Parathyroid adenoma (tissue), 2 donors: ENCODE measurements around the gene C1R.

ENCODE experiments used
- H2AFZ ChIP-seq: fragments of 300-600 bp; sonication (generic); one replicate; pipeline ENCODE4 v1.7.0; 2017; ENCODE audit warnings: antibody characterized with exemption, mild to moderate bottlenecking
- H3K27ac ChIP-seq: fragments of 300-600 bp; sonication (generic); one replicate; pipeline ENCODE4 v1.7.0; 2017
- H3K27me3 ChIP-seq: fragments of 300-600 bp; sonication (generic); one replicate; pipeline ENCODE4 v1.7.0; 2017; ENCODE audit warnings: low read length; ENCODE audit not compliant: control insufficient read depth, insufficient read depth
- H3K36me3 ChIP-seq: fragments of 300-600 bp; sonication (generic); one replicate; pipeline ENCODE4 v1.7.0; 2017; ENCODE audit warnings: low read length; ENCODE audit not compliant: control insufficient read depth, insufficient read depth
- H3K4me1 ChIP-seq: fragments of 300-600 bp; sonication (generic); one replicate; pipeline ENCODE4 v1.7.0; 2017; ENCODE audit warnings: control low read depth
- H3K4me2 ChIP-seq: fragments of 300-600 bp; sonication (generic); one replicate; pipeline ENCODE4 v1.7.0; 2017; ENCODE audit warnings: low read length
- H3K4me3 ChIP-seq: fragments of 300-600 bp; sonication (generic); one replicate; pipeline ENCODE4 v1.7.0; 2017; ENCODE audit warnings: low read depth, low read length
- H3K79me2 ChIP-seq: fragments of 300-600 bp; sonication (generic); one replicate; pipeline ENCODE4 v1.7.0; 2017; ENCODE audit warnings: control low read depth
- H3K9ac ChIP-seq: fragments of 300-600 bp; sonication (generic); one replicate; pipeline ENCODE4 v1.7.0; 2017; ENCODE audit warnings: mild to moderate bottlenecking
- H3K9me3 ChIP-seq: fragments of 300-600 bp; sonication (generic); one replicate; pipeline ENCODE4 v1.7.0; 2017; ENCODE audit warnings: low read length; ENCODE audit not compliant: control insufficient read depth
- TF ChIP-seq, protein P1 (sequence below): fragments of 300-600 bp; sonication (generic); IDR thresholded peaks from one replicate; pipeline ENCODE4 v1.7.0; 2017; ENCODE audit warnings: antibody characterized with exemption, mild to moderate bottlenecking
- donor health status: primary hyperparathyroidism.

The C1R gene

DNA sequence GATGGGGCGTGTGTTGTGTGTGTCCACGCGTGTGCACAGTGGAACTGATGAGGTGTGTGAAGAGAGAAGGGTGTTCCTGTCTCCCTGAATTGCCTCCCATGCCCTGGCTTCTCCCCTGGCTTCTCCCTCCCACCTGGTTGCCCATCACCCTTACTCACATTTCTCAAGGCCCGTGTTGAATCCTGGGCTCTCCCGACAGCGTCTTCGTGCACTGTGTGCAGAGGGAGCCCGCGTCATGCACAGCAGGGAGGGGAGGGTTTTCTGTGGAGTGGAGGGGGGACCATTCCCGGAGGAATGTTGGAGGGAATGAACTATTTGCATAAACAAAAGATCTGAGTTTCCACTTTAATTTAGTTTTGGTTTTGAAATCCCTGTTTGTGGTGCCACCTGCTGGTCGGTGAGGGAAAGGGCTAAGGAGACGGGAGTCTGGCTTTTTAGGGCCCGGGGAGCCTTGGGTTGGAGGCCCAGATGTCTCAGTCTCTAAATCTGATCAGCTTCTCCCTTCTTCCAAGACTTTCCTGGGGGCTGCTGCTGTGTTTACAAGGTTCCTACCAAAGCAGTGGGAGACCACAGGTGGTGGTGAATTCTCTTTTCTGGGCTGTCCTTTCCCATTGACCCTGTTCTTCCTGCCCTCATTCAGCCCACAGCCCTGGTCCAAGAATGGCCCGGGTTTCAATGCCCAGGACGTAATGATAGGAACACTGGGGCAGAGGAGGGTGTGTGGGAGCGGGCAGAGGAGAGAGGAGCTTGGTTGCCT, at the start of gene C1R:
C1R (minus strand) TSS at position 217 of the 757 bp plus-strand sequence; CDS start at position 160, 57 bp downstream.
- no peaks in the 10 kb centered on the region for H3K9me3 ChIP-seq
- H3K4me3 ChIP-seq: peak within 1 kb of the TSS; percentile 54
- peak within 1 kb of the TSS; percentile 75 for H3K4me2 ChIP-seq
- peak within 1 kb of the TSS; percentile 81 for H2AFZ ChIP-seq
- H3K36me3 ChIP-seq: no peaks in the 10 kb centered on the region
- no peaks in the 10 kb centered on the region for H3K27me3 ChIP-seq
- TF ChIP-seq, protein P1, sequence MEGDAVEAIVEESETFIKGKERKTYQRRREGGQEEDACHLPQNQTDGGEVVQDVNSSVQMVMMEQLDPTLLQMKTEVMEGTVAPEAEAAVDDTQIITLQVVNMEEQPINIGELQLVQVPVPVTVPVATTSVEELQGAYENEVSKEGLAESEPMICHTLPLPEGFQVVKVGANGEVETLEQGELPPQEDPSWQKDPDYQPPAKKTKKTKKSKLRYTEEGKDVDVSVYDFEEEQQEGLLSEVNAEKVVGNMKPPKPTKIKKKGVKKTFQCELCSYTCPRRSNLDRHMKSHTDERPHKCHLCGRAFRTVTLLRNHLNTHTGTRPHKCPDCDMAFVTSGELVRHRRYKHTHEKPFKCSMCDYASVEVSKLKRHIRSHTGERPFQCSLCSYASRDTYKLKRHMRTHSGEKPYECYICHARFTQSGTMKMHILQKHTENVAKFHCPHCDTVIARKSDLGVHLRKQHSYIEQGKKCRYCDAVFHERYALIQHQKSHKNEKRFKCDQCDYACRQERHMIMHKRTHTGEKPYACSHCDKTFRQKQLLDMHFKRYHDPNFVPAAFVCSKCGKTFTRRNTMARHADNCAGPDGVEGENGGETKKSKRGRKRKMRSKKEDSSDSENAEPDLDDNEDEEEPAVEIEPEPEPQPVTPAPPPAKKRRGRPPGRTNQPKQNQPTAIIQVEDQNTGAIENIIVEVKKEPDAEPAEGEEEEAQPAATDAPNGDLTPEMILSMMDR: peak; percentile 89
- no peak within 1 kb of the TSS for H3K9ac ChIP-seq
- H3K79me2 ChIP-seq: no peaks in the 10 kb centered on the region
- peaks cover 6% of the 10 kb centered on the region for H3K4me1 ChIP-seq
- H3K27ac ChIP-seq: peak within 1 kb of the TSS; percentile 29

DNA sequence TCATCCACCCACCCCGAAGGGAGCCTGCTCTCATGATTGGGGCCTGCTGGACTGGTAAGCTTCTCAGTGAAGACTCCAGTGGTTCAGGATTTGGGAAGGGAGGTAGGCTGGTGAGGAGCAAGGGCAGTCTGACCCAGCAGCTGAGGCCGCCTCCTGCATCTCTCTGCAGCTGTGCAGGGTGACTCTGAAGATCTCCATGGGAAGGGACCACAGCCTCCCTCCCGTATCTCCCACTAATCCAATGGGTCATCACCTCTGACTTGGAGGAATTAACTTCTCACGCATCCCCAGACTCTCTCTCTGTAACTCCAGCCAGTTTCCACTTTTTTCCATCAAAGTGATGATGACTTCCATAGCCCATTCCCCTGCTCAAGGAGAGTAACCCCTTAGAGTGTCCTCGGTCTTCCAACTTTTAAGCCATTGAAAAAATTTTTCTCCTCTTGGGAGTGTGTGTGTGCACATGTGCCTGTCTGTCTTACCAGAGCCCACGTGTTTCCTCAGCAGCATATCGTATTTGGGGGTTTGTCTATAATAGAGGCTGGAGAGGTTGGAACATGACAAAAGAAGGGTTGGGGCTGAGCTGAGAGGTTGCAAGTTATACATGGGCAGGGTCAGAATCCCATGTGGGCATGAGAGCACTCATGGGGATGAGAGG, 49.2 kb upstream of the C1R start:
- H3K4me3 ChIP-seq: no peak overlapping the region

DNA sequence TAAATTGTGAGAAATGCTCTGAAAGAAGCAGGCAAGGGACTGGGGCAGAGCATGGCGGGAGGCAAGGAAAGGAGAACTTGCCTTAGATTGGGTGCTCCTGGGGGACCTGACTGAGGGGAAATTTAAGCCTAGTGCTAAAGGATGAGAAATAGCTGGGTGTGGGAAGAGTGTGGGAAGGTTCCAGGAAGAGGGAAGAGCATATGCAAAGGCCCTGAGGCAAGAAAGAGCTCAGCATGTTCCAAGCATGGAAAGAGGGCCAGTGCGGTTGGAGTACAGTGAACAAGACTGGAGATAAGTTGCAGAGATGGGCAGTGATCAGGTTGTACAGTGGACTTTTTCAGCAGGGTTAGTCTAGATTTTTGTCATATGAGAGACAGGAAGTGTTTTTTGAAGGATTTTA, 47.0 kb upstream of the C1R start:
- peaks cover 1% of the 10 kb centered on the region for H3K4me1 ChIP-seq
- no peaks in the 10 kb centered on the region for H3K79me2 ChIP-seq
- H3K4me3 ChIP-seq: no peak overlapping the region
- no peaks in the 10 kb centered on the region for H3K27me3 ChIP-seq
- H3K9me3 ChIP-seq: no peaks in the 10 kb centered on the region
- no peak overlapping the region for H2AFZ ChIP-seq
- H3K27ac ChIP-seq: no peak overlapping the region
- no peak overlapping the region for H3K4me2 ChIP-seq
- no peaks in the 10 kb centered on the region for H3K36me3 ChIP-seq
- H3K9ac ChIP-seq: no peak overlapping the region
- TF ChIP-seq, protein P1: no peak

More for the DNA sequence above, 49.2 kb upstream of the C1R start:
- Histone ChIP-seq H3K4me2 (no peak overlapping the region), H3K4me1 (peaks cover 24% of the 10 kb centered on the region), H2AFZ (no peak overlapping the region), H3K9me3 (no peaks in the 10 kb centered on the region), H3K27ac (no peak overlapping the region), H3K79me2 (no peaks in the 10 kb centered on the region), H3K36me3 (no peaks in the 10 kb centered on the region), H3K27me3 (no peaks in the 10 kb centered on the region), H3K9ac (no peak overlapping the region)
- TF ChIP-seq, protein P1: no peak

DNA sequence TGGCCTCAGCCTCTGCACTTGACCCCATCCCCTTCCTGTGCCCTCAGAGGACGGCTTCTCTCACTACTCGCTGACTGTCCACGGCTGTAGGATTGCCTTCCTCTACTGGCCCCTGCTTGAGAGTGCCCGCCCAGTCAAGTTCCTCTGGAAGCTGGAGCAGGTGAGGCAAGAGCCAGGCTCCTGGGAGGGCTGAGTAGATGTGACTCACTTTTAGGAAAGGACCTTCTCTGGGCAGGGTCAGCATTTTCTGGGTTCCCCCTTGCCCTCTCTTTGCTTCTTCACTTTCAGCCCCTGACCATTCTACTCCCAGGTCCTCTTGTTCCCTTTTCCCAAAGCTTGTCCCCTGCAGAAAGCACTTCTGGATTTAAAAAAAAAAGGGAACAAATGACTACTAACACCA, 45.7 kb upstream of the C1R start:
- H3K4me3 ChIP-seq: no peak overlapping the region
- H3K36me3 ChIP-seq: no peaks in the 10 kb centered on the region
- no peak overlapping the region for H3K4me2 ChIP-seq
- no peak overlapping the region for H3K9ac ChIP-seq
- no peaks in the 10 kb centered on the region for H3K79me2 ChIP-seq
- no peaks in the 10 kb centered on the region for H3K9me3 ChIP-seq
- H3K27ac ChIP-seq: no peak overlapping the region
- H3K4me1 ChIP-seq: no peaks in the 10 kb centered on the region
- H3K27me3 ChIP-seq: no peaks in the 10 kb centered on the region
- TF ChIP-seq, protein P1: no peak
- no peak overlapping the region for H2AFZ ChIP-seq
